NT2/D1 (cell line): ENCODE data around the gene ADGRD1.

Experiments used
- SUZ12 ChIP-seq: IDR thresholded peaks from 2 replicates; pipeline ENCODE4 v1.6.1; 2011; ENCODE audit not compliant: insufficient read length, insufficient read depth; ENCODE audit errors: extremely low read depth
- YY1 ChIP-seq: IDR thresholded peaks from 2 replicates; pipeline ENCODE4 v1.6.1; 2011; ENCODE audit not compliant: insufficient read length, insufficient read depth

- TF ChIP-seq YY1: no peak
- TF ChIP-seq SUZ12: no peak
These were observed 102.0 kb downstream of the ADGRD1 start for GRCh38 chr12:131055596-131056233.
